DMS114 treated with DMSO at 0.1 percent for 48 hours (cell line): ENCODE measurements around the gene NDUFV3.
A peak's percentile ranks its signal among the peaks of the same experiment; 100 is the strongest.
"Not testable (repeated sequence)": the region's sequence is repeated elsewhere in the genome, so short reads cannot be mapped to it uniquely, and the experiment has no call there.

Experiments
- DNase-seq: peaks from one replicate; lab custom pipeline; 2025; ENCODE audit not compliant: unreplicated experiment; lab: John Stamatoyannopoulos, UW

NDUFV3 gene

GRCh38 chr21:42855937-42856335 lies 37.2 kb upstream of the NDUFV3 start:
- no peak for DNase-seq

DNA sequence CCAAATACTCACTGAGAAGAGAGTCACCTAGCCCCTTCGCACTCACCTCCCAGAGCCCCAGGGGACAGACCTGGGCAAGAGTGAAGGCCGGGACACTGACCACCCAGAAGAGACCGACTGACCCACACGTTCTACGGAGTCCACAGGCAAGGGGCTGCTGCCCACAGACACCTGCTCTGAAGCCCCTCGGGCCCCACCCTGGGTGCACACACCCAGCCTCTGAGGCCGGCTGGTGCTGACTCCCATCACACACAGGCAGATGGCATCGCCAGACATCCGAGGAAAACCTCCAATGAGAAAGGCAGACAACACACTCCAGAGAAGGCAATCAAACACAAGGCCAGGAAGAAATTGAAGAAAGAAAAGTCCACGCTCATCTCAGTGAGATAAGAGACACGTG lies 35.9 kb upstream of the NDUFV3 start:
- no peak for DNase-seq

- DNase-seq = no peak
Observed at GRCh38 chr21:42858185-42858847, 34.8 kb upstream of the NDUFV3 start.

DNA sequence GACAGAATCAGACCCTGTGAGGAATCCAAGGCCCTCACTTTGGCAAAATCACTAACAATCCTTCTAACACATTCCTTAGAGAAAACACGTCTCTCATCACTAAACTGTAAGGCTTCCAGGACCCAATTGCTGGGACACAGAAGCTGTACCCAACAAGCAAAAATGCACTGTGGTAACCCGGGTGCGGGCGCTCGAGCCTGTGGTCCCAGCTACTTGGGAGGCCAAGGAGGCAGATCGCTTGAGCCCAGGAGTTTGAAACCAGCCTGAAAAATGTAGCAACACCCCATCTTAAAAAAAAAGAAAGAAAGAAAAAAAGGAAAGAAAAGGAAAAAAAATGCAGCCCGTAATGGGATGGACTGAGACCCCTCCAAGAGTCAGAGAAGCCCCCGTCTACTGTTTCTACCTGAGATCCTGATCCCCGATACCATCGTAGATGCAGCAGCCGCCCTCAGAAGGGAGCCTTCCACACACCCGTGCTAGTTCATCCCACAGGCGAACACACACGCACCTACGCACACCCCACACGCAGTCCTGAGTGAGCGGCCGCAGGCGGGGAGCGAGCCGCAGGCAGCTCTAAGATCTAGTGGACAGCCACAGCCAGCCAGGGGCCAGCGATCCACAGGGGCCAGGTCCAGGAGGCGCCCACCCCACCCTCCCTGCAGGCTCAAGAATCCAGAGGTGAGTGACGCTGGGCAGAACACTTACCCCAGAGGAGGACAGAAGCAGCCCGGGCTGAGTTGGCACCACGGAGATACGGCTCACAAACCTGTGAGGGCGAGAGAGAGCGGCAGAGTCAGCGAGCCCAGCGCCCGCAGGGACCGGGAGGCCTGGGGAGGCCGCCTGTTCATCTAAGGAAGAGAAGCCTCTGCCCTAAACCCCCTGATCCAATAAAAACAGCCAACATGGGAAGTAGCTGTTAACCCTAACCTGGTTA lies 33.9 kb upstream of the NDUFV3 start:
- DNase-seq = no peak

DNA sequence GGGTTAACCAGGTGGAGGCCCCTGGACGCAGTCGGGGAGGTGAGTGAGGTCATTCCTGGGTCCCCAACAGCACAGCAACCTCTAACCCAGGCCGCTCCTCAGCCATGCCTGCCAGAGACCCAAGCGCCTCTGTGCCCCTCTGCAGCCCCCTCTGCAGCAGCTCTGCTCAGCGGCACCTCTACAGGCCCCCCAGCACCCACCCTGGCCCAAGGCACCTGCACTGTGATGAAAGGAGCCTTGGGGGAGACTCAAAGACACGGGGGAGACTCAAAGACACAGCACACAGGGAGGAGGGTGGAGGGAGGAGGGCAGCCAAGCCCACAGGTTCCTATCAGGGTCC lies 33.2 kb upstream of the NDUFV3 start:
- no peak for DNase-seq

- no peak for DNase-seq
Observed at GRCh38 chr21:42860345-42860744, 32.8 kb upstream of the NDUFV3 start.

GRCh38 chr21:42861311-42861847 lies 31.7 kb upstream of the NDUFV3 start:
- no peak for DNase-seq

- DNase-seq = no peak
Observed at GRCh38 chr21:42861848-42862400, 31.2 kb upstream of the NDUFV3 start.

- no peak for DNase-seq
Observed at GRCh38 chr21:42862774-42863503, 30.2 kb upstream of the NDUFV3 start.

GRCh38 chr21:42863504-42863870 lies 29.6 kb upstream of the NDUFV3 start:
- no peak for DNase-seq

- DNase-seq = no peak
Observed at GRCh38 chr21:42864286-42864685, 28.8 kb upstream of the NDUFV3 start.

- no peak for DNase-seq
Observed at GRCh38 chr21:42864815-42865775, 28.0 kb upstream of the NDUFV3 start.

DNA sequence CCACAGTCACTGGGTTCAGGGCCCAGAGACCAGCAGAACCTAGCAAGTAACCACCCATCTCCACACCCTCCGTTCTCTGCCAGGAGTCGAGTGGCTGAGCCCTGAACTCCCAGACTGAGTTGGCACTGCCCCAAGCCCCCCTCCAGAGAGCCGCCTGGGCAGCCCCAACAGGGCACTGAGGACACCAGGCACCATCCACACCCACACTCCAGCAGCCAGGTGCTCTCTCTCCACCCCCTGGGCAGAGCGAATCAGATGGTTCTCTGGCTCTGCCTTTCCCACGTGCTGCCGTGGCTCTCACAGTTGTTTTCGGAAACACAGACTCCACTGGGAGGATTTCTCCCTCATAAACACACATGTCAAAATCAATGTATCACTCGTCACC lies 27.3 kb upstream of the NDUFV3 start:
- no peak for DNase-seq

- no peak for DNase-seq
Observed at GRCh38 chr21:42868196-42868595, 24.9 kb upstream of the NDUFV3 start.

- DNase-seq = no peak
Observed at GRCh38 chr21:42873096-42873495, 20.0 kb upstream of the NDUFV3 start.

DNA sequence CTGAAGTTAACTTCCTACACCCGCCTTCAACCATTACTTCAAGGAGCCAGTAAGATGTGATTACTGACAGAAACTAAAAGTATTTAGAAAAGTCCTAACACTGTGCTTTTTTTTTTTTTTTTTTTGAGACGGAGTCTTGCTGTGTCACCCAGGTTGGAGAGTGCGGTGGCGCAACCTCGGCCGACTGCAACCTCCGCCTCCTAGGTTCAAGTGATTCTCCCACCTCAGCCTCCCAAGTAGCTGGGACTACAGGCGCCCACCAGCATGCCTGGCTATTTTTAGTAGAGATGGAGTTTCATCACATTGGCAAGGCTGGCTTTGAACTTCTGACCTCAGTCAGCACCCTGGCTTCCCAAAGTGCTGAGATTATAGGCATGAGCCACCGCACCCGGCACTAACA lies 17.3 kb upstream of the NDUFV3 start:
- not testable (repeated sequence) for DNase-seq

DNA sequence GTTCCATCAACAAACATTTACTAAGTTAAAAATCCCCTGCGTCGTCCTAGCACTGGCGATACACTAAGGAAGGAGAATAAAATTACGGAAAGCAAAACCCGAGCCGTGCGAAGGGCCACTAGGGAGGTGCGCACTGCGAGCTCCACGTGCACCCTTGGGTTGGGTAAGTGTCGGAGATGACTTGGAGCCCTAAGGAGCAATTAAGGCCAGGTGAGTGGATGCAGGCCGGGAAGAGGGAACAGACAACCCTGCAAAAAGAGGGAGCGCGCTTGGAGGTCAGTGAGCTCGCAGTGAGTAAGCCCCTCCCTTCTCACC lies 14.5 kb upstream of the NDUFV3 start:
- DNase-seq = no peak

DNA sequence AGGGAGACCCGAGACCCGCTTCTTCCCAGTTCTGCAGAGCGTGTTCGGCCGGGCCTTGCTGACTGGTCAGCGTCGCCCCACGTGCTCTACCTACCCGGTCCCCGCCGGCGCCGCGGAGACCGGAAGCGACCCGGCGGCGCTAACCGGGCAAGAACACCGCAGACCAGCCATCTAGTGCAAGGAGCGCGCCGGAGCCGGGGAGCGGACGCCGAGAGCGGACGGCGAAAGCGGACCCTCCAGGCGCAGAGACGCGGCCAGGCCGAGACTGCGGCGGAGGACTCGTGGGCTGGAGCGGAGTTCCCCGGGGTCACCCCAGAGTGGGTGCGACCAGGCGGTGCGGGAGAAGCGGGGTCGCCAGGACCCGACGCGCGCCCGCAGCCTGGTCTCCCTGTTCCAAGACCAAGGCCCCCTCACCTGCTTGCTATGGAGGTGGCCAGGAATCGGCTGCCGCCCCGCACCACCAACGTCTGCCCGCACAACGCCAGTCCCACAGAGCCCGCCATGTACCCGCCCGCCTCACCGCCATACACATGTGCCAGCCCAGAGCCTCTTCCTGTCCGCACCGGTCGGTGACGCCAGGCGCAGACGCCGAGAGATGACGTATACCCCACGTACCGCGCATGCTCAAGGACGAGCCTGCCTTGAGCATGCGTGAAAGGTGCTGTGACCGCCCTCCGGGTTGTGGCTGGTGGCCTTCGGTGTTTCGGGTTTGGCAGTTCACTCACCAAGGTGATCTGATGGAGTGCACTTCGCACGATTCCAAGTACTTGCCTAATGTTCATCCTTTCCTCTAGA lies 13.9 kb upstream of the NDUFV3 start, which contains the start of gene WDR4:
Gene WDR4, minus strand, starts transcription at position 547 of the 795 bp plus-strand sequence. Its CDS starts 44 bp downstream, at position 503.
- DNase-seq = peak; percentile 81

DNA sequence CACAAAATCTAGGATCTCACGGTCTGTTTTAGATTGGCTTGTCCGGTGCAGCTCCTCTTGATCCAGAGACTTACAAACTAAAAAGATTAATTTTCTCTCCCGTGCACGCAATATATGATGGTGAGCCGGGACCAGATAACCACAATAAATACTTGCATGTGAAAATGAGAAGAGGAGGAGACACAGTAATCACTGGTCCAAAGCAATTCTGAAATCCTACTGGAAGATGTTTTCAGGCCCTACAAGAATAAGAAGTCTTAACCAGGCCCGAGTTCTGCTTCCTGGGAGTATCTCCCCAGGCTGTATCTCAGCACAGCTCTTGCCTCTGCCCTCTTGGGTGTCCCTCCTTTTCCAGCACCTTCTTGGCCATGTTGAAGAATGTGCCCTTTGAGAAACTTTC lies 12.8 kb upstream of the NDUFV3 start:
- no peak for DNase-seq
